ENCODE data around the gene STXBP6. TPM values are rescaled to one million over a fixed set of nuclear protein-coding genes. Genes with fewer than 3 reads are reported as not detected.

STXBP6 gene
- total and polyA plus RNA-seq, 2 of the 13 experiments (the other 11 are each of a cell fraction or from before 2014, with no cell fraction given), result 35.3 to 42.8 TPM

DNA sequence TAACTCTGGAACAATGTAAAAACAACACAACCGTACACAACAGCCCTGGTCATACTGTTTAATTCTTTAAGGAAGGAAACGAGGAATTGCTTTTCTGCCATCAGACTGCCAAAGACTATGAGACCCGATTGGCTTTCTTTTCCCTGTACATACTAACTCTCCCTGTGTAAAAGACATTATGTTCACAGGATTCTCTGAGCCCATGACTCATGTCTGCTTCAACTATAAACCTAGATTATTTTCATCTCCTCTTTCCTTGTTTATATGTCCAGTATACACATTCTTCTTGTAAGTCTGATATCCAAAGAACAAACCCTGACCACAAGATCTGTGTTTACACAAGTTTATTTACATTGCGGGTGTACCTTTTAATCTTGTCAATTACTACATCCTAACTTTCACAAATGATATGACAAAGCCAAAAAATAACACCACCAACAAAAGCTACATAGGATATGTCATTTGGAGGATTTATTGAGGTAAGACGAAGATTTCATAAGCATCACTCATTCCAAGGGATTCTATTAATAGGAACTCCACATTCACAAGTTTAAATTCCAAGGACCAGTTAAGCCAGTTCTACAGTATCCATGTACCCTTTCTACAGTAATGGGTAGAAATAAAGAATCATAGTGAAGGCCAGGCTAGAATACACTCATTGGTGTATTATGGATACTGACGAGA, 67.3 kb downstream of the STXBP6 start (continued):
- TF ChIP-seq ZNF362 (CRISPR knock-in tag; IDR thresholded peaks at IDR 0.05; ENCODE audit: borderline replicate concordance) (no peak), KMT2A (CRISPR knock-in tag; IDR thresholded peaks at IDR 0.05) (no peak), ZNF772 (CRISPR knock-in tag; IDR thresholded peaks at IDR 0.05) (no peak), TFDP2 (CRISPR knock-in tag; IDR thresholded peaks at IDR 0.05) (no peak), SMAD3 (CRISPR knock-in tag; IDR thresholded peaks at IDR 0.05) (no peak; the same call in 1 of the 2 replicates), ZSCAN25 (CRISPR knock-in tag; IDR thresholded peaks at IDR 0.05) (no peak), ELF4 (CRISPR knock-in tag; IDR thresholded peaks at IDR 0.05; ENCODE audit: borderline replicate concordance) (no peak), NAIF1 (CRISPR knock-in tag; IDR thresholded peaks at IDR 0.05; ENCODE audit: borderline replicate concordance) (no peak), GATAD2A (CRISPR knock-in tag; IDR thresholded peaks at IDR 0.05) (peak; percentile 89), ISL2 (CRISPR knock-in tag; IDR thresholded peaks at IDR 0.05) (peak; percentile 92; the same call in 1 of the 2 replicates), ZNF337 (CRISPR knock-in tag; IDR thresholded peaks at IDR 0.05; ENCODE audit: borderline replicate concordance, low read depth) (no peak), ZZZ3 (CRISPR knock-in tag; IDR thresholded peaks at IDR 0.05; ENCODE audit: borderline replicate concordance) (no peak), ZNF280B (CRISPR knock-in tag; IDR thresholded peaks at IDR 0.05; ENCODE audit: borderline replicate concordance) (no peak), RARG (CRISPR knock-in tag; IDR thresholded peaks at IDR 0.05; ENCODE audit: low read depth) (no peak), ZNF326 (CRISPR knock-in tag; IDR thresholded peaks at IDR 0.05; ENCODE audit: borderline replicate concordance) (no peak), ZBTB49 (CRISPR knock-in tag; IDR thresholded peaks at IDR 0.05; ENCODE audit: borderline replicate concordance) (no peak), ZNF597 (CRISPR knock-in tag; IDR thresholded peaks at IDR 0.05) (no peak)
- TF ChIP-seq, protein P1, sequence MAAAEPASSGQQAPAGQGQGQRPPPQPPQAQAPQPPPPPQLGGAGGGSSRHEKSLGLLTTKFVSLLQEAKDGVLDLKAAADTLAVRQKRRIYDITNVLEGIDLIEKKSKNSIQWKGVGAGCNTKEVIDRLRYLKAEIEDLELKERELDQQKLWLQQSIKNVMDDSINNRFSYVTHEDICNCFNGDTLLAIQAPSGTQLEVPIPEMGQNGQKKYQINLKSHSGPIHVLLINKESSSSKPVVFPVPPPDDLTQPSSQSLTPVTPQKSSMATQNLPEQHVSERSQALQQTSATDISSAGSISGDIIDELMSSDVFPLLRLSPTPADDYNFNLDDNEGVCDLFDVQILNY (CRISPR knock-in tag; conservative IDR thresholded peaks at IDR 0.05), result no peak
- TF ChIP-seq, protein P2, sequence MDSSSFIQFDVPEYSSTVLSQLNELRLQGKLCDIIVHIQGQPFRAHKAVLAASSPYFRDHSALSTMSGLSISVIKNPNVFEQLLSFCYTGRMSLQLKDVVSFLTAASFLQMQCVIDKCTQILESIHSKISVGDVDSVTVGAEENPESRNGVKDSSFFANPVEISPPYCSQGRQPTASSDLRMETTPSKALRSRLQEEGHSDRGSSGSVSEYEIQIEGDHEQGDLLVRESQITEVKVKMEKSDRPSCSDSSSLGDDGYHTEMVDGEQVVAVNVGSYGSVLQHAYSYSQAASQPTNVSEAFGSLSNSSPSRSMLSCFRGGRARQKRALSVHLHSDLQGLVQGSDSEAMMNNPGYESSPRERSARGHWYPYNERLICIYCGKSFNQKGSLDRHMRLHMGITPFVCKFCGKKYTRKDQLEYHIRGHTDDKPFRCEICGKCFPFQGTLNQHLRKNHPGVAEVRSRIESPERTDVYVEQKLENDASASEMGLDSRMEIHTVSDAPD (CRISPR knock-in tag; IDR thresholded peaks at IDR 0.05), result no peak

Measured in HepG2 (cell line).